Loucy (cell line): ENCODE results near the gene PRKCE.

Source experiments
- EZH2phosphoT487 ChIP-seq: fragments of 200-600 bp; IDR thresholded peaks from 2 replicates; pipeline ENCODE4 v1.6.1; 2018; ENCODE audit warnings: antibody characterized with exemption, mild to moderate bottlenecking, moderate library complexity, borderline replicate concordance
- TF ChIP-seq, protein P1 (sequence below): fragments of 200-600 bp; sonication (generic); conservative IDR thresholded peaks from 2 replicates; pipeline ENCODE4 v1.5.1; 2014; ENCODE audit warnings: mild to moderate bottlenecking, antibody characterized with exemption, low read length

- TF ChIP-seq, protein P1, sequence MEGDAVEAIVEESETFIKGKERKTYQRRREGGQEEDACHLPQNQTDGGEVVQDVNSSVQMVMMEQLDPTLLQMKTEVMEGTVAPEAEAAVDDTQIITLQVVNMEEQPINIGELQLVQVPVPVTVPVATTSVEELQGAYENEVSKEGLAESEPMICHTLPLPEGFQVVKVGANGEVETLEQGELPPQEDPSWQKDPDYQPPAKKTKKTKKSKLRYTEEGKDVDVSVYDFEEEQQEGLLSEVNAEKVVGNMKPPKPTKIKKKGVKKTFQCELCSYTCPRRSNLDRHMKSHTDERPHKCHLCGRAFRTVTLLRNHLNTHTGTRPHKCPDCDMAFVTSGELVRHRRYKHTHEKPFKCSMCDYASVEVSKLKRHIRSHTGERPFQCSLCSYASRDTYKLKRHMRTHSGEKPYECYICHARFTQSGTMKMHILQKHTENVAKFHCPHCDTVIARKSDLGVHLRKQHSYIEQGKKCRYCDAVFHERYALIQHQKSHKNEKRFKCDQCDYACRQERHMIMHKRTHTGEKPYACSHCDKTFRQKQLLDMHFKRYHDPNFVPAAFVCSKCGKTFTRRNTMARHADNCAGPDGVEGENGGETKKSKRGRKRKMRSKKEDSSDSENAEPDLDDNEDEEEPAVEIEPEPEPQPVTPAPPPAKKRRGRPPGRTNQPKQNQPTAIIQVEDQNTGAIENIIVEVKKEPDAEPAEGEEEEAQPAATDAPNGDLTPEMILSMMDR: no peak
- TF ChIP-seq EZH2phosphoT487: no peak
Observed at GRCh38 chr2:45768208-45768607, 116.7 kb downstream of the PRKCE start.
